Left forelimb (tissue), 1 donor: ENCODE results near the gene HDAC7.

ENCODE experiments used
- DNase-seq: peaks from one replicate; pipeline ENCODE4 v3.0.0-alpha.2; 2018; ENCODE audit warnings: low spot score

The HDAC7 gene

DNA sequence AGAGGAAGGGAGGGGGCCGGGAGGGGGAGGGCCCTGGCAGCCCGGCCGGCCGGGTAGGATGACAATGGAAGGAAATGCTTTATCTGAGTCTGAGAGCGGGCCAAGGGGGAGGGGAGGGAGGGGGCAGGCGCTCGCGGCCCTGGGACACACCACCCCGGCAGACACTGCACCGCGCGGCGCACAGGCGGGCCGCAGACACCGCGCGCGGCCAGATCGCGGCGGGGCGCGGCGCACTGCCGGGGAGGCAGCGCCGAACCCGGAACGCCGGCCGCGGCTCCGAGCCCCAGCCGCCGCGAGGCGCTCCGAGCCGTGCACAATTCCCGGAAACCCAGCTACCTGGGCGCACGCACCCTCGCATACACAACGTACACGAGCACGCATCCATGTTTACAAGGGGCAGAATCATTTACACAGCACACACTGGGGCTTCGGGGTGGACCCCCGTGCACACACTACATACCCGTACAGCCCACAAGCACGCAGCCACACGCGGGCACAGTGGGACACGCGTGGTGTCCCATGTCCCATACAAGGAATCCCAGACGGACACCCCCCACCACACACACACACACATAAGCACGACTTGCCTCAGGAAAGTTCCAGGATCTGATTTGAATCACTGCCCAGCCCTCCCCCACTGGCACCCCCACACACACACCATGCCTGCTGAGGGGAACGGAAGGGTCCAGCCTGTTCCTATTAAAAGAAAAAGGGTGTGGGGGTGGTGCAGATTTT lies at the start of gene HDAC7:
Gene HDAC7, minus strand, starts transcription at position 8 of the 735 bp plus-strand sequence. CDS start 118 bp downstream, outside the sequence.
- peak; percentile 90 for DNase-seq

DNA sequence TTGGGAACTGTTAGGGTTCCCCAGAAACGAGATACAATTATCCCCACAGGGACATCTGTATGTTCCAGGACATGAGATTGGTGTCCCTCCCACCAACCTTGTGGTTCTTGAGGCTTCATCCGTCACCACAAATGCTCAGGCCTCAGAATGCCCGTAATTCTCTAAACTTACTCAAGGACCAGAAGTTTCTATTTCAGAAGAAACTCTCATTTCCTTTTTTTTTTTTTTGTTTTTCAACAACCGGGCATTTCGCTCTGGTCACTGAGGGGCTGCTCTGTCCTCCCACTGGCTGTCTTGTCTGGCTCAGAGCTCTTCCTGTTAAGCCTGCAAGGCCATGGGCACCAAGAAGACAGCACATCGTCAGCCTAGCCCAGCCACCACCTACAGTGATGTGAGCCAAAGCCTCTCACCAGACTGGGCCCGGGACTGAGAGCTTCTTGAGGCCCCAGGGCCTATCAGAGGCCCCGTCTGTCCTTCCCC lies 48.9 kb upstream of the HDAC7 start:
- DNase-seq, result no peak

DNA sequence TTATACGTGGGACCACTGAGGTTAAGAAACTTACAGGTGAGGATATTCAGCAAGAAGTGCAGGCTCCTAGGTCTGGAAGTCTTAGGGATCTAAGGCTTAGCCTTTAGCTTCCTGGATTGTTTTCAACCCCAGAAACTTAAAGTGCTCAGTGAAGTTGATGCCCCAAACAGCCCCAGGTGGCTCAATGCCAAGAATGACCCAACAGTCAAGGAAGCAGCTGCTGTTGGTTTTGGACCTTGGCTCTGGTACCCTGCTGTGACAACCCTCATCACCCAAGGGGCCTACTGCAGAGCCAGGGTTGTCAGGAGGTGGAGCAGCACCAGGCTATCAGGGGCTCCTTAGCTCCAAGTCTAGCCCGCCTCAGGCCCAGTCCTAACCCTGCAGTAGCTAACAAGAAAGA lies 48.3 kb upstream of the HDAC7 start:
- no peak for DNase-seq

DNA sequence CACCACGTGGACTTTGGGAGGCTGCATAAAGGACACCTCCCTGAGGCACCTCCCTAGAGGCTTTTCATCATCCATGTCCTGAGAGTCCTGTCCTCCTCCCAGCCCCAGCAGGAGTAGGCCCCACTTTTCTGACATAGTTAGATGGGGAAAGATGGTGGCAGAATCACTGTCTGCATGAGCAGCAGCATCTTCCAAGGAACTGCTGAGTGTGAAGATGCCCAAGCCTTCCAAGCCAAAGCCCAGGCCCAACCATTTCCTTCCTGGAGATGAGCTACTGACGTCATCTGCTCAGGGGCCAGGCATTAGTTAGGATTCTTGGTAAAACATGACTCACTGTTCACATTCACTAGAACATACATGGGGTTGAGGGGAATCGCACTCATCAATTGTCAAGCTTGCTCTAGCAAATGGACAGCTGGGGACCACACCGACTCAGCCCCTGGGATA lies 47.8 kb upstream of the HDAC7 start:
- no peak for DNase-seq

DNA sequence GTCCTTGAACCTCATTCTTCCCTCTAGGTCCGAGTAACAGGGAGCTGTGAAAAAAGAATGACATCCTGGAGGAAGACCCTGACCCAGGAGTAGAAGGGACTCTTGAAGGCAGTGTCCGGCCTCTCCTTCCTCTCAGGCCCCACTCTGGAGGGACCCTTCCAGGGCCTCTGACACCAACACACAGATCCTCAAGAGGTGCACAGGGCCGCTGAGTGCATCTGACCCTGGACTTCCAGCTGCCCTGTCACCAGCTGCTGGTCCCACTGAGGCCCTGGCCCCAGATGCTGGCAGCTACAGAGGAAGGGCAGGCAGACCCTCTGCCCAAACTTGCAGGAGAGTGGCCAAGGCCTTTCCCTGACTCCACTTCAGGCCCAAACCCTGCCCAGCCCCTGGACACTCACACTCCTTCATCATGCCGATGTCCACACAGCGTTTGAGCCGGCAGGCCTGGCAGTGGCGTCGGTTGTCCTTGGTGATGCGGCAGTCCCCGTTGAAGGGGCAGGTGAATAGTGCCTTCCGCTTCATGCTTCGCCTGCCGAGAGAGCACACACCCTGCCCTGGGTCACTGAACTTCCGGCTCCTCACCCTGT lies 45.0 kb upstream of the HDAC7 start:
- no peak for DNase-seq

DNA sequence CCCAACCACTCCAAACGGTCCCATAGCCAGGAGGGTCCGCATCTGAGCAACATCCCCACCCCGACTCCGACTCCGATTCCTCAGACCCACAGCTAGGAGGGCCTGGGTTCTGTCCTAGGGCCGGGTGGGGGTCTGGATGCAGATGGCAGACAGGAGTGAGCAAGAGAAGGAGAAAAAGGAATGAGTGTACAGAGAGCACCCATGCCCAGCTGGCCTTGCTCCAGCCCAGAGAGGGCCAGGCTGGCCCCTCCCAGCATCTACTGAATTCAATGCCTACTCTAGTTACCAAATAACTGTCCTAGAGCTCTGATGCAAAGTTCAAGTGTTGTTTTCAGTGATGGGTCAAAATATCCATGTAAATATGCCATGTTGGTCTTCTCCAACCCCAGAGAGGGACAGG lies 44.3 kb upstream of the HDAC7 start:
- no peak for DNase-seq

DNA sequence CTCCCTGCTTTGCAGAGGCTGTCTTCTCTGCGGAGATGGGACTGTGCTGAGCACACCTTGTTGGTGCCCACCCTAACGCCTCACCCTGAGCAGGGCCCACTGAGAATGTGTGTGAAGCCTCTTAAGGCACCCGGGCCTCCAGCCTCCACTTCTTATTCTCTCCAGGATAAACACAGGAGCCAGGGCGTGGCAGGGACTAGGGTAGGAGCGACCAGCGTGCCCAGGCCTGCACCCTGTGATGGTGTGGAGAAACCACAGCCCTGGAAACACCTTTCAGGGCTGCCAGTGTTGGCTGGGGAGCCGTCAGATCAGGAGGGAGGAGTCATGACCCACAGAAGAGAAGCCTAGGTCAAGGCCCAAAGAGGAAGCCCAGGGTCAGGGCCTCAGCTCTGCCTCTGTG lies 43.8 kb upstream of the HDAC7 start:
- DNase-seq, result no peak

DNA sequence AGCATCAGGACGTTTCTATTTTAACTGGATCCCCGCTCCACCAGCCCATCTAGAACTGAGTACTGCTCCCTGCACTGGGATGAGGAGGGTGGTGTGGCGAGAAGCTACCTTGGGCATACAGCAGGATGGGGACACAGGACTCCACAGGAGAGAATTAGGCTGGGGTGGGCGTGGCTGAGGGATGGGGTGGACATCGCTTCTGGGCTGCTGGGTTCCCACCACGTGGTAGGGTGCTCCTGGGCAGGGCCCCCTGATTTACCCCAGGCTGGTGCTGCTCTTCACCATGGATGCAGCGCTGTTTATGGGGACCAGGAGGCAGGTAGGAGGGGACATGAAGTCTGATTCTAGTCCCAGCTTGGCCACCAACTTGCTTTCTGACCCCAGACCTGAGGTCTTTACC lies 43.2 kb upstream of the HDAC7 start:
- DNase-seq, result no peak

DNA sequence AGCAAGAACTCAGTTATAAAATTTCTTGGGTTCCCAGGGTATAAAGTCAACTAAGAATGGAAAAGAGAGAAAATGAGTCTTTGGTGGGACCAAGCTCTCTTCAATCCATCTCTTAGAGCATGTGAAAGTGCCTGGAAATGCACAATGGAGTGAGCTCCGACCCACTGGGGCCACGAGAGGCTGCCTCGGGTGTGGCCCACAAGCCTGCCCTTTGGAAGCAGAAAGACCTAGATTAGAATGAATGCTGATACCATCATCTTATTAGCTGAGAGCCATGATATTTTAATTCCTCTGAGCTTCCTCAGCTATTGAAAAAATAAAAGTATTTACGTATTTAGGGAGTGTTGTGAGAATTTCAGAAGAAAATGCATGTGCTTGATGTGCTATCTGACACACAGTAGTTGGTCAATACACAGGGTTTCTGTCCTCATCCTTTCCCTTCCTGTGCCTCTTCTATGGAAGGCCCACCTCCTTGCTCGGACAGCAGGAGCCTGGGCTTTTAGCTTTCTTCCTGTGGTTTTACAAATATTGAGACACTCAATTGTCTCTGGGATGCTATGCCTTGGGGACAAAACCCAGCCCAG lies 42.6 kb upstream of the HDAC7 start:
- DNase-seq, result no peak

DNA sequence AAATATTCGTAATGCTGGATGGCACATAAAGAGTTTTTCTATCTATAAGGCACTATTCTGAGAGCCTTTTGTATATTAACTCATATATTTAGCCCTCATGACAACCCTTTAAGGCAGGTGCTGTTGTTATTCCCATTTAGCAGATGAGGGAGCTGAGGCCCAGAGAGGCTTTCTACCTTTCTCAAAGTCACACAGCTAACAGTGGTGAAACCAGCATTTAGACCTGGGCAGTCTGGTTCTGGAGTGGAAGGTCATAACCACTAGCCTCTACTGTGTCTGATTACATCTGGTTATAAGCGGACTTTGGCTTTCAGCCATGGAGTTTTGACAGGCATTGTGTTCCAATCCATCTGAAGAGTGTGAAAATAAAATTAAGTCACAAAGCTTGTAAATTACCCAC lies 41.2 kb upstream of the HDAC7 start:
- DNase-seq, result no peak

DNA sequence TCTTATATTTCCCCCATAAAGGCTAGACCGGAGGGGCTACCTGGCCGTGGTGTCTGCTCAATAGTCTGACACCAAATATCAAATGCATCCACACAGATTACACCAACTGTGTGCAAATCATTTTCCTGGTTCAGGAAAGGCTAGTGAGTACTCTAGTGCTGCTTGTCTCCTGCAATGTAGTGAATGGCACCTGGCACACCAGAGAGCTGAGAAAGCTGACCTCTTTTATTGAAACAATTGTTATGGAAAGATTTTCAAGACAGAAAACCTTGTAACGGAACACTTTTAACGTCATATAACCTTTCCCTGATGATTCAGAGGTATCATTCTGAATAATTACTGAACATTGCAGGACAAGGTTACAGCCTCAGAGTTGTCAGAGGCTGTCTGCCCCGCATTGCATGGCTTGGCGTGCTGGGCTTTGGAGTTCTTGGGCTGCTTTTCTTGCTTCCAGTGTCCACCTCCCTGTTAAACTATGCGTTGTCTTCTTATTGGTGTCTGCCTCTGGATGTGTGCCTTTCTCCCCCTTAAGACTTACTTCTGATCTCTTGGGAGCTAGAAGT lies 40.7 kb upstream of the HDAC7 start:
- no peak for DNase-seq

DNA sequence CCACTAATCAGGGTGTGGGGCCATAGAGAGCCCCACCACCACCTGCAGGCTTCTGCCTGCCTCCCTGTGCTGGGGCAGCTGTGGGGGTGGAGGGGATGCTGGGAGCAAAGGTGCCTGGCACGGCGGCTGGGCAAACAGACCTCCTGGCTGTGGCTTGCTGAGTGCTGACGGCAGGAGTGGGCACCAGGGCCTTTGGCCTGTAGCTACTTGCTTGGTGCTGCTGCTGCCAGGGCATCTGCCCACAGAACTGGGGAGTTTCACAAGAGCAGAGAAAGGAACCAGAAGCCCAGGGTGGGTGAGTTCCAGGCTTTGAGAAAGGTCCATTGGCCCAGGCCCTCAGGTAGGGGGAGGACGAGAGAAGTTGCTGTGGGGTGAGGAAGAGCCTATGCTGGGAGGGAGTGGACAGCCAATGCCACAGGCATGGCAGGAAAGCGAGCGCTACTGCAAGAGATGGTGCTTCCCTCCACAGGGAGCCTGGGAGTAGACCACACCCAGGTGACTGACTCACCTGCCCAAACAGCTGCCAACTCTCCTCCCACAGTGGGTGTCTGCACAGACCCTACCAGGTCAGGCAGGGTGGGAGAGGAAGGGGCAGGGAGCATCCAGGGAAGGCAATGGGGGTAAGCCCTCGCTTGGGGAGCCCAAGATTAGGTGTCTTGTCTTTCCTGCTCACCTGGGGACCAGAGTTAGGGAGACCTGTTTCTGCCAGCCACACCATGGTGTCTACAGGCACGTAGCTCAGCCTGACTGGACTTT lies 39.0 kb upstream of the HDAC7 start:
- no peak for DNase-seq

DNA sequence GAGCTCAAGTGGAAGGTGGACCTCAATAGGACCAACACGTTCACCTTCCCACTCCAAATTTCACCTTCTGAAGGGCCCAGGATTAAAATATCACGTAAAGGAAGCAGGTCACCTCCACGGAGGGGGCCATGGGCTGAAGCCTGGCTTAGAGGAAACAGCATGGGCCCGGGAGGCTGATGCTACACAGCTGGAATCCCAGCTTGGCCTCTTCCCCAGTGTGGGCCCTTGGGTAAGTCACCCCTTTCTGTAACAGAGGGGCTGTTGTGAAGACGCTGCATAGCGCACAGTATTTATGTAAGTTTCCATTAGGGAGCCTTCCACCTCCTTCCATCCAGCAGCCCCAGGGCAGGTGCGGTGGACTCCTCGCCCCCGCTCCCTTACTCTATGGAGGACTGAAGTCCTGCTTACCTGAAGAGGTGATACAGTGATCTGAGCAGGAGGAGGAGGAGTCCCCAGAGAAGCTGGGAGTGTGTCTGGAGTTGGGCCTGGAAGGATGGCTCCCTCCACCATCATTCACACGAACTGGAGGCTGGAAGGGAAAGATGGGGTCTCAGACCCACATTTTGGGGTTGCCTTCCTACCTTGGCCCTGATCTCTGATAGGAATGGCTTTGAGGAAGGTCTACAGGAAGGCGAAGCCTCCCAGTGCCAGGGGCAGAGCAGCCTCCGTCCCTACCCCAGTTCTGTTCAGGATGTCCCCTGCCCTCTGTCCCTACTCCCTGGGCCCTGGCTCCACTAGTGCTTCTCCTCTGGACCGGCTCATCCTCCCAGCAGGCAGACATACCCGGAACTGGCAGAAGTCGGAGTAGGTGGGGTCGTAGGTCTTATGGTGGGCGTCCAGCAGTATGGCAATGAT lies 37.2 kb upstream of the HDAC7 start:
- DNase-seq, result no peak

DNA sequence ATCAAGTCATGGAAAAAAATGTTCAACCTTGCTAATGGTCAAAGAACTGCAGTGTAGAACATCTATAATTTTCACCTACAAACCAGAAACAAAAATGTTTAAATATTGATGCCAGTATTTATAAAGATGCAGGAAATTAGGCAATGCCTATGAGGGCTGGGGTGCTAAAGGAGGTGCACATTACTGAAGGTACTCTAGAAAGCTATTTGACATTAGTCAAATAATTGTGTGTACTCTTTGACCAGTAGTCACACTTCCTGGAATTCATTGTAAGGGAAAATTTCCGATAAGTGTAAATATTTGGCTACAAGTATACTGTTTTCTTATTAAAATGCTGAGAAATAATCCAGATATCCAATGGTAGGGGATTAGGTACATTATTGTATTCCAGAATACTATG lies 36.4 kb upstream of the HDAC7 start:
- no peak for DNase-seq

DNA sequence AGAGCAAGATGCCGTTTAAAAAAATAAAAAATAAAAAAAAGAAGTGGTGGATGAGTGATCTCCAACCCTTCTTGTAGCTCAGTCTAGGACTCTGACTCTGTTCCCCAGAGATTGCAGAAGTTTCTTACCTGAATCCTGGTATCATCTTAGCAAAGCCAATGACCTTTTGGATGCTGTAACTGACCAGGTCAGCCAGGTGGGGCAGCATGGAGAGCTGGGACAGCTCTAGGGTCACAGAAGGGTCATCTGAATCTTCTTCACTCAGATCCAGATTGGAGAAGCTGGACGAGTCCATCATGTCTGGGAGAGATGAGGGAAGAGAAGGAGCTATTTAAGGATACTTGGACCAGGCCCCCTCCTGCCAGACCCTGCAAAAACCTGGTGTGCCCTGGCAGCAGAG lies 35.8 kb upstream of the HDAC7 start:
- DNase-seq, result no peak

DNA sequence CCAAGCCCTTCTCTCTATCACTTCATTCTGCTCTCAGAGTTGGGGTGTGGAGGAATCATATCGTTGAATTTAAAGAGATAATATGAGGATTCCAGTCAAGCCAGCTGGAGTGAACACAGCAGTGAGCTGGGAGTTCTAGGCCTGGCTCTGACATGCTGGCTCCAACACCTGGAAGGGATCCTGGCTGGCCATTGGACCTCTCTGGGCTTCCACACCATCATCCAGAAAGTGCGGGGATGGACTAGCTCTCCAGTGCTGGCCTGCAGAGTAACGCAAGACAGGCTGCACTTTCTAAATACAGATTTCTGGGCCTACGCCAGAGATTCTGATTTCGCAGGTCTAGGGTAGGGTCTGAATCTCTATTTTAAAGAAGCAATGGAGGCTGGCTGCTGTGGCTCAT lies 34.8 kb upstream of the HDAC7 start:
- DNase-seq, result no peak

DNA sequence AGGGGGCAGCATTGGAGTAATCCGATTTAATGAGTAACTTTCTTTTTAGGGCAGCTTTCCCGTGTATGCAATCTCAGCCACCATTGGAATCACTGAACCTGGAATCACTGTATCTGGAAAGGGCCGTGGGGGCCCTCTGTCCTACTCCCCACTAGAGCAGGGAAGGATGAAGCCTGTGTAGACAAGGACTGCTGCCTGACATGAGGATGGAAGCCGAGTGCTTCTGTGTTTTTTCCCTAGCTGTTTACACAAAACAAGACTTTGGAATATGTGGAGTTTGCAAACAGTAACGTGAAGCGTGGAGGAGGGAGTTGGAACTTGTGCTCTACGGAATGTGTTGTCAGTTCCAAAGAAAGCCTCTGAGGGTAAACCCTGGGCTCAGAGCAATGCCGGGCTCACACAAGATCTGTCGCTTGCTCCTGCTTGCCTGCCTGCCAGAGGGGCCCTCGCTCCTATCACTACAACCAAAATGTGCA lies 32.4 kb upstream of the HDAC7 start:
- no peak for DNase-seq

DNA sequence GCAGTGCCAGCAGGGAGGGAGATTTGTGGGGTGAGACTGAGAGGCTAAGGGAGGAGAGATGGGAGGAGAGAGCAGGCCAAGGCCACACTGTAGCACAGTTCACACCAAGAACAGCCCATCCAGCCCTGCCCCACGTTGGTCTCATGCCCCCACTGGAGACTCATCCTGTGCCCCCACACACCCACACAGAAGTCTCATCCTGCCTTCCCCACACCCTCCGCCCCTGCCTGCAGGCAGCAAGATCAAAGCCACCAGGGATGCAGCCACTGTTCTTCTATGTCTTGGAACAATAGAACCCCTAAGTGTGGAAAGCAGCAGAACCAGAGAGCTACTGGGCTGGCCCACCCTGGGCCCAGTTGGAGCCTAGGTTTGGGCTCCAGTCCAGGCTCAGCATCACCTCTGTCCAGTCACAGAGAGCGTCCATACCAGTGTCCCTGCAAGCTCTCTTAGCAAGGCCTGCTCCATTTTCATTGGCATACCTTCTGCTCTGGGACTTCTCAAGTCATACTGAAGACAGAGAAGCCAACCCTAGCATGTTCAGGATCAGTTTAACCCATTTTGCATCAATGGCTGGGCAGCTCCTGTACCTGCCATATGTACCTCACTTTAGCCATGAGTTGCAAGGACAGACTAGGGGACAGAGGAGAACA lies 31.7 kb upstream of the HDAC7 start:
- no peak for DNase-seq

DNA sequence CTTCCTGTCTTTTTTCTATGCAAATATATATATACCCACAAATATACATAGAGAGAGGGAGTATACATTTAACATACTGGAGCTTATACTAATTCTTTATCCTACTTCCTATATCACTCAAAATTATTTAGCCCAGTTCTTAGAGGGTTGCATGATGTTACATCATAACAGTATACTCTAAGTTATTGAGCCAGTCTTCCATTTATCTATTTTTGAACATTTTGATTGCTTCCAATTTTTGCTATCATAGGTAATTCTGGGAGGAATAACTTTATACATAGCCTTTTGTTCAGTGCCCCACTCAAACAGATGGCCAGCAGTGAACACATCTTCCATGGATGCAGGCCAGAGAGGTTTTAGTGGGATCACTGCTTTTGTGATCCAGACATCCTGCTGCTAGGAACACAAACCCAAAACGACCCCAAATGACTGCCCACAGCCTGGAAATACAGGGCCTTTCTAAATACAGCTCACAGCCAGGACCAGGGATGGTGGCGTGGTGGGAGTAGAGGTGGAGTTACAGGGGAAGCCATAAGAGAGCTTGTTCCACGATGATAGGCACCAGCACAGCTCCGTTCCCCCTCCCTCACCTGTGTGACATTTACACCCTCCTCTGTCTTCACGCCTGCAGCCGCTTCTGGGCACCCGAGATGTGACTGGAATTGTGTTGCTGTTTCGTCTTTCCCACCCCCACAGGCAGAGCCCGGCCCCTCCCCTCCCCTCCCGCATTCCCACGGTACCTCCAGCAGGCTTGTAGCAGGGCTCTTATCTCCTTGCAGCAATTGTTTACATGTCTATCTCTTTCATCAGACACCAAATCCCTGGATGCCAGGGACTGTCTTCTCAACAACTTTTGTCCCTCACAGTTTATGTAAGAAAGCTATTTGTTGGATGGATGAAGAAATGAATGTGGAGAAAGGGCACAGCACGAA lies 30.7 kb upstream of the HDAC7 start:
- DNase-seq, result no peak

DNA sequence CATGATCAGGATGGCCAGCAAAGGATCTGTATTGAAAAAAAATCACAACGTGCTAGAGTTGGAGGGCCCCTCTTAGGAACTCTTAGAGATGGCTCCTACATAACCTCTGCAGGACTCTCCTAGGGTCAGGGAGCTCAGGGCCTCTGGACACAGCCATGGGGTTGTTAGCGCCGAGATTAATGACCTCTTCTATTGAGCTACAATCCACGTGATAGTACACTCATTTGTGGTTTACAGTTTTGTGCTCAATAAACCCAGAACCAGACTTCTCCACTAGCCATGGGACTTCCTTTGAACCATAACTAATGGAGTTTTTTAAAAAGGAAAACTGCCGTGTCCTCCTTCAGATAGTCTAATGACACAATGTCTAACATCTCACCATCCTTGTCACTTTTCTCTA lies 29.6 kb upstream of the HDAC7 start:
- no peak for DNase-seq
